ENCODE data around the gene LAMP1.
"Not testable (repeated sequence)": the region's sequence is repeated elsewhere in the genome, so short reads cannot be mapped to it uniquely, and the experiment has no call there.

Gene LAMP1

GRCh38 chr13:113314895-113315470, 17.9 kb downstream of the LAMP1 start:
- not testable (repeated sequence) for H3K36me3 Mint-ChIP-seq

GRCh38 chr13:113315992-113316391, 19.0 kb downstream of the LAMP1 start:
- H3K4me1 Mint-ChIP-seq, result peaks cover 3% of the 10 kb centered on the region
- H3K9me3 Mint-ChIP-seq, result no peaks in the 10 kb centered on the region
- H3K36me3 Mint-ChIP-seq, result no peaks in the 10 kb centered on the region

More at GRCh38 chr13:113314895-113315470, 17.9 kb downstream of the LAMP1 start:
- H3K9me3 Mint-ChIP-seq, H3K4me3 Mint-ChIP-seq, H3K27ac Mint-ChIP-seq, H3K4me1 Mint-ChIP-seq, H3K27me3 Mint-ChIP-seq: not testable (repeated sequence)

GRCh38 chr13:113317031-113317430, 20.0 kb downstream of the LAMP1 start:
- no peaks in the 10 kb centered on the region for H3K36me3 Mint-ChIP-seq
- no peaks in the 10 kb centered on the region for H3K27me3 Mint-ChIP-seq
- peaks cover 3% of the 10 kb centered on the region for H3K4me1 Mint-ChIP-seq
- no peak overlapping the region for H3K27ac Mint-ChIP-seq
- H3K9me3 Mint-ChIP-seq, result no peaks in the 10 kb centered on the region
- H3K4me3 Mint-ChIP-seq, result no peak overlapping the region

More at GRCh38 chr13:113315992-113316391, 19.0 kb downstream of the LAMP1 start:
- Mint-ChIP-seq H3K4me3 (no peak overlapping the region), H3K27ac (no peak overlapping the region), H3K27me3 (no peaks in the 10 kb centered on the region)

- Mint-ChIP-seq H3K4me1 (peaks cover 3% of the 10 kb centered on the region), H3K36me3 (peaks cover 3% of the 10 kb centered on the region), H3K27me3 (no peaks in the 10 kb centered on the region), H3K27ac (no peak overlapping the region), H3K4me3 (no peak overlapping the region), H3K9me3 (no peaks in the 10 kb centered on the region)
These were observed 21.9 kb downstream of the LAMP1 start for GRCh38 chr13:113318956-113319355.

DNA sequence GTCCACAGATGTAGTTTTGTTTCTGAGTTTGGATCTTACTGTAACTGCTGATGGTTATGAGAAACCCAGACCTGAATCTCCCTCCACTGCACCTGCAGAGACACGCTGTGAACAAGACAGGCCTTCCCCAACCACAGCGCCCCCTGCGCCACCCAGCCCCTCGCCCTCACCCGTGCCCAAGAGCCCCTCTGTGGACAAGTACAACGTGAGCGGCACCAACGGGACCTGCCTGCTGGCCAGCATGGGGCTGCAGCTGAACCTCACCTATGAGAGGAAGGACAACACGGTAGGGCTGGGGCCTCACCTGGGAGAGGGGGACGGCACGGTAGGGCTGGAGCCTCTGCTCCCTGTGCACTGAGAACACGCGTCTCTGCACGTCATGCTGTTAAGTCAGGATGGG, 22.3 kb downstream of the LAMP1 start:
- Mint-ChIP-seq H3K4me1 (peaks cover 3% of the 10 kb centered on the region), H3K9me3 (no peaks in the 10 kb centered on the region), H3K27ac (no peak overlapping the region), H3K36me3 (peaks cover 3% of the 10 kb centered on the region), H3K27me3 (no peaks in the 10 kb centered on the region), H3K4me3 (no peak overlapping the region)

GRCh38 chr13:113320226-113320875, 23.3 kb downstream of the LAMP1 start:
- Mint-ChIP-seq H3K4me3 (no peak overlapping the region), H3K27ac (no peak overlapping the region), H3K27me3 (no peaks in the 10 kb centered on the region), H3K36me3 (peaks cover 3% of the 10 kb centered on the region), H3K9me3 (no peaks in the 10 kb centered on the region), H3K4me1 (peaks cover 3% of the 10 kb centered on the region)

GRCh38 chr13:113321546-113321945, 24.5 kb downstream of the LAMP1 start:
- Mint-ChIP-seq H3K27me3 (no peaks in the 10 kb centered on the region), H3K4me1 (peaks cover 3% of the 10 kb centered on the region), H3K4me3 (no peak overlapping the region), H3K27ac (no peak overlapping the region), H3K36me3 (peaks cover 3% of the 10 kb centered on the region), H3K9me3 (no peaks in the 10 kb centered on the region)

DNA sequence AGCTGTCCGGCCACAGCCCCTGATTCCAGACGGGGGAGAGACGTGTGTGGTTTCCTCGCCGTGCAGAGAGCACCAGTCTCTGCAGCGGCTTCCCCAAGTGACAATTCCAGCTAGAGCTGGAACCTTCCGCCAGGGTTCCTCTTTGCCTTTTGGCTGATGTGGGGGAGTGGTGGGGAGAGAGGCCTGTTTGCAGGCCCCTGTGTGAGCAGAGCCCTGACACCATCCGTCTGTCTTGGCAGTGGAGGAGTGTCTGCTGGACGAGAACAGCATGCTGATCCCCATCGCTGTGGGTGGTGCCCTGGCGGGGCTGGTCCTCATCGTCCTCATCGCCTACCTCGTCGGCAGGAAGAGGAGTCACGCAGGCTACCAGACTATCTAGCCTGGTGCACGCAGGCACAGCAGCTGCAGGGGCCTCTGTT, 25.0 kb downstream of the LAMP1 start:
- Mint-ChIP-seq H3K4me3 (no peak overlapping the region), H3K36me3 (peaks cover 3% of the 10 kb centered on the region), H3K4me1 (peaks cover 3% of the 10 kb centered on the region), H3K27ac (no peak overlapping the region), H3K27me3 (no peaks in the 10 kb centered on the region), H3K9me3 (no peaks in the 10 kb centered on the region)

GRCh38 chr13:113322890-113323651, 26.0 kb downstream of the LAMP1 start:
- Mint-ChIP-seq H3K27me3 (no peaks in the 10 kb centered on the region), H3K36me3 (peaks cover 3% of the 10 kb centered on the region), H3K4me1 (peaks cover 2% of the 10 kb centered on the region), H3K4me3 (no peak overlapping the region), H3K27ac (peak overlapping the region; percentile 46), H3K9me3 (no peaks in the 10 kb centered on the region)

- Mint-ChIP-seq H3K27me3 (no peaks in the 10 kb centered on the region), H3K36me3 (peaks cover 3% of the 10 kb centered on the region), H3K27ac (no peak overlapping the region), H3K4me3 (no peak overlapping the region), H3K9me3 (no peaks in the 10 kb centered on the region), H3K4me1 (peaks cover 2% of the 10 kb centered on the region)
These were observed 26.8 kb downstream of the LAMP1 start for GRCh38 chr13:113323869-113324268.

DNA sequence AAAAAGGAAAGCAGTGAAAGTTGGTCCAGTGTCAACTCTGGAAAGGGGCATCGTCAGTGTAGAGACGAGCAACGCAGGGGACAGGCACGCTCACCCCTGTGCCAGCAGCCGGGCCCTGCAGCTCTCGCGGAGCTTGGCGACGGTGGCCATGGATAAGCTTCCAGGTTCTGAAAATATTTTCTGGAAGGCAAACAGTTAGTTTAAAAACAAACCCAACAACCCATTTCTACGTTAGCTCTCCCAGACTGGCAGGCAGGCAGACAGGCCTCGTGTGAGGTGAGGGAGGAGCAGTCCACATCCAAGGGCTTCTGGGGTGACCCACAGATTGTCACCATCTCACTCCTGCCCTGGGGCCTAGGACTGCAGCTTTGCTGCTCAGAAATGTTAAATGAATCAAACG, 27.4 kb downstream of the LAMP1 start:
- Mint-ChIP-seq H3K36me3 (peaks cover 3% of the 10 kb centered on the region), H3K9me3 (no peaks in the 10 kb centered on the region), H3K4me1 (peaks cover 4% of the 10 kb centered on the region), H3K4me3 (no peak overlapping the region), H3K27ac (no peak overlapping the region), H3K27me3 (no peaks in the 10 kb centered on the region)

DNA sequence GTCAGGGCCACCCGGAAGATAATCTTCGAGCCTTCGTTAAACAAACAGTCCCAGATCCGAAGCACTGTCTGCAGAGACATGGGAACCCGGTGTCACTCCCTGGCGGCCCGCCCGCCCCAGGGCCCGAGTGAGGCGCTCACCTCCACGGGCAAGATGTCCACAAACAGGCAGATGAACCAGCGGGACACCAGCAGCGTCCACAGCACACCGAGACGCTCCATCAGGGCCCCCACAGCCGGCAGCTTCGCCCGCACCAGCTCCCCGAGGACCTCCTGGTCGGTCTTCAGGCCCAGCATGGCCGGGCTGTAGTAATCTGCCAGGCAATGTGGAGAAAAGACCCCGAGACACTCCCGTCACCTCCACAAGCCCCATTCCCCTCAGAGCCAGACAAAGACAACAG, 28.7 kb downstream of the LAMP1 start:
- Mint-ChIP-seq H3K9me3 (no peaks in the 10 kb centered on the region), H3K27me3 (no peaks in the 10 kb centered on the region), H3K36me3 (peaks cover 3% of the 10 kb centered on the region), H3K27ac (no peak overlapping the region), H3K4me3 (no peak overlapping the region), H3K4me1 (peaks cover 4% of the 10 kb centered on the region)

GRCh38 chr13:113327391-113327765, 30.3 kb downstream of the LAMP1 start:
- Mint-ChIP-seq H3K4me1 (peaks cover 4% of the 10 kb centered on the region), H3K4me3 (no peak overlapping the region), H3K27ac (no peak overlapping the region)

GRCh38 chr13:113327766-113328471, 30.9 kb downstream of the LAMP1 start:
- Mint-ChIP-seq H3K9me3 (no peaks in the 10 kb centered on the region), H3K27ac (no peak overlapping the region), H3K4me1 (peaks cover 4% of the 10 kb centered on the region), H3K4me3 (no peak overlapping the region), H3K36me3 (peaks cover 3% of the 10 kb centered on the region), H3K27me3 (no peaks in the 10 kb centered on the region)

More at GRCh38 chr13:113327391-113327765, 30.3 kb downstream of the LAMP1 start:
- no peaks in the 10 kb centered on the region for H3K9me3 Mint-ChIP-seq
- peaks cover 3% of the 10 kb centered on the region for H3K36me3 Mint-ChIP-seq
- no peaks in the 10 kb centered on the region for H3K27me3 Mint-ChIP-seq

DNA sequence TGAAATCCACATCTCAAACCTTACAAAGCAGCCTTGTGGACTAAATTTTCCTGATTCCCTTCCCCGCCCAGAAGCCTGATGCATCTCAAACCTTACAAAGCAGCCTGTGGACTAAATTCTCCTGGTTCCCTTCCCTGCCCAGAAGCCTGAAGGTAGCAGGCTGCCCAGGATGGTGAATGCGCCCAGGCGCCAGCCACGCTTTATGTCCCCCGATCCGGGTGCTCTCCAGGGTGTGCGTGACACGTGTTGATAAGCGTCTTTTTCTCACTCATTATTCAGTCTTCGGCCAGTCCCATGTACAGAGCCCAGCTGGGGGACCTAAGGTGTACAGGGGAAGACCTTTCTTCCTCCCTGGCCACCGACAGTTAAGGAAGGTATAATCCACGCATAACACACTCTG, 31.8 kb downstream of the LAMP1 start:
- Mint-ChIP-seq H3K9me3 (no peaks in the 10 kb centered on the region), H3K4me3 (no peak overlapping the region), H3K36me3 (no peaks in the 10 kb centered on the region), H3K27me3 (no peaks in the 10 kb centered on the region), H3K27ac (peak overlapping the region; percentile 51), H3K4me1 (peaks cover 4% of the 10 kb centered on the region)
